WTC11 (cell line): ENCODE measurements around the gene ZNF493. TPM values are rescaled to one million over a fixed set of nuclear protein-coding genes. Genes with fewer than 3 reads are reported as not detected.

Experiments
- ATAC-seq: fragments of 200-7000 bp; cut with Tn5 transposase; 2 replicates; pipeline ENCODE4 v1.10.0; 2021; ENCODE audit warnings: mild to moderate bottlenecking, moderate library complexity
- CTCF ChIA-PET: fragments of 300-600 bp; sonication (Branson Sonifier 250); formaldehyde crosslinking; loops from one replicate; lab custom pipeline; 2021; ENCODE audit warnings: antibody characterized with exemption; lab: Charles Lee
- POLR2A ChIA-PET: fragments of 350-600 bp; sonication (Branson Sonifier 250); formaldehyde crosslinking; loops from one replicate; lab custom pipeline; 2021; ENCODE audit warnings: antibody characterized with exemption; lab: Charles Lee
- DNase-seq: peaks from one replicate; pipeline ENCODE4 v3.0.0; 2021; ENCODE audit warnings: low spot score
- H3K27ac Mint-ChIP-seq: 2 replicates; pipeline ENCODE4 v1.8.0; 2021; ENCODE audit warnings: mixed read lengths
- H3K27me3 Mint-ChIP-seq: 2 replicates; pipeline ENCODE4 v1.8.0; 2021; ENCODE audit warnings: low read depth, mild to moderate bottlenecking, moderate library complexity, mixed read lengths
- H3K36me3 Mint-ChIP-seq: 2 replicates; pipeline ENCODE4 v1.8.0; 2021; ENCODE audit warnings: mixed read lengths
- H3K4me1 Mint-ChIP-seq: 2 replicates; pipeline ENCODE4 v1.8.0; 2022; ENCODE audit warnings: mixed read lengths
- H3K4me3 Mint-ChIP-seq: 2 replicates; pipeline ENCODE4 v1.8.0; 2021; ENCODE audit warnings: mild to moderate bottlenecking, moderate library complexity, mixed read lengths
- H3K9me3 Mint-ChIP-seq: 2 replicates; pipeline ENCODE4 v1.8.0; 2021; ENCODE audit warnings: mixed read lengths
- ATF1 ChIP-seq: sonication (generic); formaldehyde crosslinking; IDR thresholded peaks from 2 replicates; pipeline ENCODE4 v1.8.1; 2023; ENCODE audit warnings: mild to moderate bottlenecking, moderate library complexity, missing genetic modification reagents
- GRHL2 ChIP-seq: fragments of 250-450 bp; sonication (Bioruptor Pico); IDR thresholded peaks from 2 replicates; pipeline ENCODE4 v1.8.0; 2022; ENCODE audit warnings: mild to moderate bottlenecking, moderate library complexity; ENCODE audit not compliant: insufficient replicate concordance, severe bottlenecking
- GTF2I ChIP-seq: fragments of 250-450 bp; sonication (Bioruptor Pico); conservative IDR thresholded peaks from 2 replicates; pipeline ENCODE4 v1.4.0; 2021; ENCODE audit warnings: mild to moderate bottlenecking
- NFATC4 ChIP-seq: fragments of 250-450 bp; sonication (Bioruptor Pico); IDR thresholded peaks from 2 replicates; pipeline ENCODE4 v1.9.0; 2021; ENCODE audit warnings: mild to moderate bottlenecking
- SOX15 ChIP-seq: fragments of 250-450 bp; sonication (Bioruptor Pico); IDR thresholded peaks from 2 replicates; pipeline ENCODE4 v1.9.0; 2021; ENCODE audit warnings: mild to moderate bottlenecking
- TEAD1 ChIP-seq: sonication (generic); formaldehyde crosslinking; IDR thresholded peaks from 2 replicates; pipeline ENCODE4 v1.8.0; 2022; ENCODE audit warnings: mild to moderate bottlenecking, missing genetic modification reagents
- TEAD4 ChIP-seq: sonication (generic); formaldehyde crosslinking; IDR thresholded peaks from 2 replicates; pipeline ENCODE4 v1.8.0; 2022; ENCODE audit warnings: mild to moderate bottlenecking, missing genetic modification reagents
- ZNF138 ChIP-seq: sonication (generic); formaldehyde crosslinking; conservative IDR thresholded peaks from 2 replicates; pipeline ENCODE4 v1.8.1; 2022; ENCODE audit warnings: mild to moderate bottlenecking, moderate library complexity, missing genetic modification reagents
- total RNA-seq: library from RNA; stranded (reverse); gene quantifications from 3 replicates; pipeline ENCODE4 v1.2.3, GENCODE V29; 2021
- TF ChIP-seq, protein P1 (sequence below): sonication (generic); formaldehyde crosslinking; IDR thresholded peaks from 2 replicates; pipeline ENCODE4 v1.8.0; 2023; ENCODE audit warnings: missing genetic modification reagents, mild to moderate bottlenecking, borderline replicate concordance
- TF ChIP-seq, protein P2 (sequence below): sonication (generic); formaldehyde crosslinking; IDR thresholded peaks from 2 replicates; pipeline ENCODE4 v1.8.0; 2022; ENCODE audit warnings: missing genetic modification reagents
- TF ChIP-seq, protein P3 (sequence below): sonication (generic); formaldehyde crosslinking; conservative IDR thresholded peaks from 2 replicates; pipeline ENCODE4 v1.8.1; 2023; ENCODE audit warnings: mild to moderate bottlenecking, low read depth, missing genetic modification reagents, moderate library complexity
- TF ChIP-seq, protein P4 (sequence below): sonication (generic); formaldehyde crosslinking; IDR thresholded peaks from 2 replicates; pipeline ENCODE4 v1.8.0; 2022; ENCODE audit warnings: mild to moderate bottlenecking, missing genetic modification reagents
- TF ChIP-seq, protein P5 (sequence below): sonication (generic); formaldehyde crosslinking; IDR thresholded peaks from 2 replicates; pipeline ENCODE4 v1.8.1; 2023; ENCODE audit warnings: mild to moderate bottlenecking, missing genetic modification reagents
- TF ChIP-seq, protein P6 (sequence below): sonication (generic); formaldehyde crosslinking; IDR thresholded peaks from 2 replicates; pipeline ENCODE4 v1.8.0; 2022; ENCODE audit warnings: mild to moderate bottlenecking, missing genetic modification reagents
- TF ChIP-seq, protein P7 (sequence below): fragments of 250-450 bp; sonication (Bioruptor Pico); IDR thresholded peaks from 2 replicates; pipeline ENCODE4 v1.9.0; 2021; ENCODE audit warnings: mild to moderate bottlenecking
- TF ChIP-seq, protein P8 (sequence below): fragments of 250-450 bp; sonication (Bioruptor Pico); IDR thresholded peaks from 2 replicates; pipeline ENCODE4 v1.9.0; 2021; ENCODE audit warnings: moderate library complexity, mild to moderate bottlenecking, inconsistent platforms, borderline replicate concordance
- TF ChIP-seq, protein P9 (sequence below): sonication (generic); formaldehyde crosslinking; IDR thresholded peaks from 2 replicates; pipeline ENCODE4 v1.8.0; 2022; ENCODE audit warnings: mild to moderate bottlenecking, missing genetic modification reagents

The ZNF493 gene
- total RNA-seq, 1 experiment from 2014 or later, result 22.2 TPM

DNA sequence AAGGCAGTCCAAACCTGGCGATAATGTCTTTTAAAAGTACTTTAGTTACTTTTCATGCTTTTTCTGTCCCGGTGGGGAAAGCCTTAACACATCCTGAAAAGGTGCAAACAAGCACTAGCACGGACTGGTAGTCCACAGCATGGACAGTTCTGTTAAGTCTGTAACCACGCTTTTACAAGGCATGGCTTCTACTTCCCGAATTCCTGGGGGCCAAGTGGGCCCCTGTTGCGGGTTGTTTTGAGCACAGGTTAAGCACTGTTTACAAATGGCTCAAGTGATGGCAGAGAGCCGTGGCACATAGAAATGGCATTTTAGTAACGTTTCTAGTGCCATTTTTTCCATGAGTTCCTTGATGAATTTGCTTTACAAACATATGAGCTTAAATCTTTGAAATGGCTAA lies 37.6 kb downstream of the ZNF493 start:
- Mint-ChIP-seq H3K27ac (no peak overlapping the region), H3K4me1 (peaks cover 3% of the 10 kb centered on the region; the same call in 1 of the 2 replicates), H3K36me3 (peaks cover 15% of the 10 kb centered on the region), H3K27me3 (no peaks in the 10 kb centered on the region), H3K4me3 (no peak overlapping the region), H3K9me3 (peaks cover 41% of the 10 kb centered on the region)
- no peak for DNase-seq
- ATAC-seq, result no peak
- POLR2A ChIA-PET, result interaction anchor here (0.6 to 1.0 kb wide), 2 partner anchors 364 to 418 kb away, joined by 3 read pairs; no protein-coding TSS in a partner anchor
- TF ChIP-seq, protein P1, sequence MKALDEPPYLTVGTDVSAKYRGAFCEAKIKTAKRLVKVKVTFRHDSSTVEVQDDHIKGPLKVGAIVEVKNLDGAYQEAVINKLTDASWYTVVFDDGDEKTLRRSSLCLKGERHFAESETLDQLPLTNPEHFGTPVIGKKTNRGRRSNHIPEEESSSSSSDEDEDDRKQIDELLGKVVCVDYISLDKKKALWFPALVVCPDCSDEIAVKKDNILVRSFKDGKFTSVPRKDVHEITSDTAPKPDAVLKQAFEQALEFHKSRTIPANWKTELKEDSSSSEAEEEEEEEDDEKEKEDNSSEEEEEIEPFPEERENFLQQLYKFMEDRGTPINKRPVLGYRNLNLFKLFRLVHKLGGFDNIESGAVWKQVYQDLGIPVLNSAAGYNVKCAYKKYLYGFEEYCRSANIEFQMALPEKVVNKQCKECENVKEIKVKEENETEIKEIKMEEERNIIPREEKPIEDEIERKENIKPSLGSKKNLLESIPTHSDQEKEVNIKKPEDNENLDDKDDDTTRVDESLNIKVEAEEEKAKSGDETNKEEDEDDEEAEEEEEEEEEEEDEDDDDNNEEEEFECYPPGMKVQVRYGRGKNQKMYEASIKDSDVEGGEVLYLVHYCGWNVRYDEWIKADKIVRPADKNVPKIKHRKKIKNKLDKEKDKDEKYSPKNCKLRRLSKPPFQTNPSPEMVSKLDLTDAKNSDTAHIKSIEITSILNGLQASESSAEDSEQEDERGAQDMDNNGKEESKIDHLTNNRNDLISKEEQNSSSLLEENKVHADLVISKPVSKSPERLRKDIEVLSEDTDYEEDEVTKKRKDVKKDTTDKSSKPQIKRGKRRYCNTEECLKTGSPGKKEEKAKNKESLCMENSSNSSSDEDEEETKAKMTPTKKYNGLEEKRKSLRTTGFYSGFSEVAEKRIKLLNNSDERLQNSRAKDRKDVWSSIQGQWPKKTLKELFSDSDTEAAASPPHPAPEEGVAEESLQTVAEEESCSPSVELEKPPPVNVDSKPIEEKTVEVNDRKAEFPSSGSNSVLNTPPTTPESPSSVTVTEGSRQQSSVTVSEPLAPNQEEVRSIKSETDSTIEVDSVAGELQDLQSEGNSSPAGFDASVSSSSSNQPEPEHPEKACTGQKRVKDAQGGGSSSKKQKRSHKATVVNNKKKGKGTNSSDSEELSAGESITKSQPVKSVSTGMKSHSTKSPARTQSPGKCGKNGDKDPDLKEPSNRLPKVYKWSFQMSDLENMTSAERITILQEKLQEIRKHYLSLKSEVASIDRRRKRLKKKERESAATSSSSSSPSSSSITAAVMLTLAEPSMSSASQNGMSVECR (CRISPR knock-in tag), result no peak
- TF ChIP-seq, protein P2, sequence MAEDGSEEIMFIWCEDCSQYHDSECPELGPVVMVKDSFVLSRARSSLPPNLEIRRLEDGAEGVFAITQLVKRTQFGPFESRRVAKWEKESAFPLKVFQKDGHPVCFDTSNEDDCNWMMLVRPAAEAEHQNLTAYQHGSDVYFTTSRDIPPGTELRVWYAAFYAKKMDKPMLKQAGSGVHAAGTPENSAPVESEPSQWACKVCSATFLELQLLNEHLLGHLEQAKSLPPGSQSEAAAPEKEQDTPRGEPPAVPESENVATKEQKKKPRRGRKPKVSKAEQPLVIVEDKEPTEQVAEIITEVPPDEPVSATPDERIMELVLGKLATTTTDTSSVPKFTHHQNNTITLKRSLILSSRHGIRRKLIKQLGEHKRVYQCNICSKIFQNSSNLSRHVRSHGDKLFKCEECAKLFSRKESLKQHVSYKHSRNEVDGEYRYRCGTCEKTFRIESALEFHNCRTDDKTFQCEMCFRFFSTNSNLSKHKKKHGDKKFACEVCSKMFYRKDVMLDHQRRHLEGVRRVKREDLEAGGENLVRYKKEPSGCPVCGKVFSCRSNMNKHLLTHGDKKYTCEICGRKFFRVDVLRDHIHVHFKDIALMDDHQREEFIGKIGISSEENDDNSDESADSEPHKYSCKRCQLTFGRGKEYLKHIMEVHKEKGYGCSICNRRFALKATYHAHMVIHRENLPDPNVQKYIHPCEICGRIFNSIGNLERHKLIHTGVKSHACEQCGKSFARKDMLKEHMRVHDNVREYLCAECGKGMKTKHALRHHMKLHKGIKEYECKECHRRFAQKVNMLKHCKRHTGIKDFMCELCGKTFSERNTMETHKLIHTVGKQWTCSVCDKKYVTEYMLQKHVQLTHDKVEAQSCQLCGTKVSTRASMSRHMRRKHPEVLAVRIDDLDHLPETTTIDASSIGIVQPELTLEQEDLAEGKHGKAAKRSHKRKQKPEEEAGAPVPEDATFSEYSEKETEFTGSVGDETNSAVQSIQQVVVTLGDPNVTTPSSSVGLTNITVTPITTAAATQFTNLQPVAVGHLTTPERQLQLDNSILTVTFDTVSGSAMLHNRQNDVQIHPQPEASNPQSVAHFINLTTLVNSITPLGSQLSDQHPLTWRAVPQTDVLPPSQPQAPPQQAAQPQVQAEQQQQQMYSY, result no peak
- TF ChIP-seq GTF2I (CRISPR knock-in tag), result no peak
- TF ChIP-seq, protein P3, sequence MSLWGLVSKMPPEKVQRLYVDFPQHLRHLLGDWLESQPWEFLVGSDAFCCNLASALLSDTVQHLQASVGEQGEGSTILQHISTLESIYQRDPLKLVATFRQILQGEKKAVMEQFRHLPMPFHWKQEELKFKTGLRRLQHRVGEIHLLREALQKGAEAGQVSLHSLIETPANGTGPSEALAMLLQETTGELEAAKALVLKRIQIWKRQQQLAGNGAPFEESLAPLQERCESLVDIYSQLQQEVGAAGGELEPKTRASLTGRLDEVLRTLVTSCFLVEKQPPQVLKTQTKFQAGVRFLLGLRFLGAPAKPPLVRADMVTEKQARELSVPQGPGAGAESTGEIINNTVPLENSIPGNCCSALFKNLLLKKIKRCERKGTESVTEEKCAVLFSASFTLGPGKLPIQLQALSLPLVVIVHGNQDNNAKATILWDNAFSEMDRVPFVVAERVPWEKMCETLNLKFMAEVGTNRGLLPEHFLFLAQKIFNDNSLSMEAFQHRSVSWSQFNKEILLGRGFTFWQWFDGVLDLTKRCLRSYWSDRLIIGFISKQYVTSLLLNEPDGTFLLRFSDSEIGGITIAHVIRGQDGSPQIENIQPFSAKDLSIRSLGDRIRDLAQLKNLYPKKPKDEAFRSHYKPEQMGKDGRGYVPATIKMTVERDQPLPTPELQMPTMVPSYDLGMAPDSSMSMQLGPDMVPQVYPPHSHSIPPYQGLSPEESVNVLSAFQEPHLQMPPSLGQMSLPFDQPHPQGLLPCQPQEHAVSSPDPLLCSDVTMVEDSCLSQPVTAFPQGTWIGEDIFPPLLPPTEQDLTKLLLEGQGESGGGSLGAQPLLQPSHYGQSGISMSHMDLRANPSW (CRISPR knock-in tag), result no peak
- no peak for TF ChIP-seq TEAD4 (CRISPR knock-in tag)
- TF ChIP-seq, protein P4, sequence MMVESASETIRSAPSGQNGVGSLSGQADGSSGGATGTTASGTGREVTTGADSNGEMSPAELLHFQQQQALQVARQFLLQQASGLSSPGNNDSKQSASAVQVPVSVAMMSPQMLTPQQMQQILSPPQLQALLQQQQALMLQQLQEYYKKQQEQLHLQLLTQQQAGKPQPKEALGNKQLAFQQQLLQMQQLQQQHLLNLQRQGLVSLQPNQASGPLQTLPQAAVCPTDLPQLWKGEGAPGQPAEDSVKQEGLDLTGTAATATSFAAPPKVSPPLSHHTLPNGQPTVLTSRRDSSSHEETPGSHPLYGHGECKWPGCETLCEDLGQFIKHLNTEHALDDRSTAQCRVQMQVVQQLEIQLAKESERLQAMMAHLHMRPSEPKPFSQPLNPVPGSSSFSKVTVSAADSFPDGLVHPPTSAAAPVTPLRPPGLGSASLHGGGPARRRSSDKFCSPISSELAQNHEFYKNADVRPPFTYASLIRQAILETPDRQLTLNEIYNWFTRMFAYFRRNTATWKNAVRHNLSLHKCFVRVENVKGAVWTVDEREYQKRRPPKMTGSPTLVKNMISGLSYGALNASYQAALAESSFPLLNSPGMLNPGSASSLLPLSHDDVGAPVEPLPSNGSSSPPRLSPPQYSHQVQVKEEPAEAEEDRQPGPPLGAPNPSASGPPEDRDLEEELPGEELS (CRISPR knock-in tag), result no peak
- TF ChIP-seq, protein P5, sequence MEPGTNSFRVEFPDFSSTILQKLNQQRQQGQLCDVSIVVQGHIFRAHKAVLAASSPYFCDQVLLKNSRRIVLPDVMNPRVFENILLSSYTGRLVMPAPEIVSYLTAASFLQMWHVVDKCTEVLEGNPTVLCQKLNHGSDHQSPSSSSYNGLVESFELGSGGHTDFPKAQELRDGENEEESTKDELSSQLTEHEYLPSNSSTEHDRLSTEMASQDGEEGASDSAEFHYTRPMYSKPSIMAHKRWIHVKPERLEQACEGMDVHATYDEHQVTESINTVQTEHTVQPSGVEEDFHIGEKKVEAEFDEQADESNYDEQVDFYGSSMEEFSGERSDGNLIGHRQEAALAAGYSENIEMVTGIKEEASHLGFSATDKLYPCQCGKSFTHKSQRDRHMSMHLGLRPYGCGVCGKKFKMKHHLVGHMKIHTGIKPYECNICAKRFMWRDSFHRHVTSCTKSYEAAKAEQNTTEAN, result no peak
- CTCF ChIA-PET, result interaction anchor here (1.1 to 2.6 kb wide), 3 partner anchors 35 to 106 kb away, joined by 3 to 9 read pairs (median 5); partner anchors contain the start of gene ZNF708

DNA sequence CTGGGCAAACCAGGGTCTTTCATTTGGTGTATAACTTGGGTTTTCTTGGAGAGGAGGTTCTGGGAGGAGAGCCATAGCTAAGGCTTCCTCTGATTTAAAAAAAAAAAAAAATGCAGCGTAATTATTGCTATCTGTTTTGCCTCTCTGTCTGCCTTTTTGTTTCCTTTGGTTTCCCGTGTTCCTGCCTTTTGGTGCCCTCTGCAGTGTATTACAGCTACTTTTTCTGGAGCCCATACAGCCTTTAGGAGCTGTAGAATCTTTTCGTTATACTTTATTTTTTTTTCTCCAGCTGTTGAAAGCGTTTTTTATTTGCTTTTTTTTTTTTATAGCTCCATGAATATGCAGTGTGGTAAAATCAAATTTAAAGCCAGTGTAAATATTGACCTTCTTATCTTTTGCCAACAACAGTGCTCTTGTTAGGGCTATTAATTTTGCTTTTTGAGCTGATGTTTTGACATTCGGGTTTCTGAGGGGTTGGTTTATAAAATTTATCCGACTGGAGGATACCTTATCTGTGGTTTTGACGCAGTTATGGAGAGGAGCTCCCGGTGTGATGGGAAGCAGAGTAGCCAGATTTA lies 38.1 kb downstream of the ZNF493 start:
- ATAC-seq, result no peak
- DNase-seq, result no peak
- POLR2A ChIA-PET, result interaction anchor here (0.6 to 1.0 kb wide), 3 partner anchors 38 to 417 kb away, joined by 3 to 8 read pairs (median 3); partner anchors contain the start of gene ZNF493
- no peak for TF ChIP-seq GRHL2 (CRISPR knock-in tag)
- no peak for TF ChIP-seq SOX15 (CRISPR knock-in tag)
- TF ChIP-seq, protein P6, sequence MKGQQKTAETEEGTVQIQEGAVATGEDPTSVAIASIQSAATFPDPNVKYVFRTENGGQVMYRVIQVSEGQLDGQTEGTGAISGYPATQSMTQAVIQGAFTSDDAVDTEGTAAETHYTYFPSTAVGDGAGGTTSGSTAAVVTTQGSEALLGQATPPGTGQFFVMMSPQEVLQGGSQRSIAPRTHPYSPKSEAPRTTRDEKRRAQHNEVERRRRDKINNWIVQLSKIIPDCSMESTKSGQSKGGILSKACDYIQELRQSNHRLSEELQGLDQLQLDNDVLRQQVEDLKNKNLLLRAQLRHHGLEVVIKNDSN, result no peak
- TF ChIP-seq ATF1 (CRISPR knock-in tag), result no peak
- TF ChIP-seq, protein P7, sequence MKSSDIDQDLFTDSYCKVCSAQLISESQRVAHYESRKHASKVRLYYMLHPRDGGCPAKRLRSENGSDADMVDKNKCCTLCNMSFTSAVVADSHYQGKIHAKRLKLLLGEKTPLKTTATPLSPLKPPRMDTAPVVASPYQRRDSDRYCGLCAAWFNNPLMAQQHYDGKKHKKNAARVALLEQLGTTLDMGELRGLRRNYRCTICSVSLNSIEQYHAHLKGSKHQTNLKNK (CRISPR knock-in tag), result no peak
- TF ChIP-seq, protein P8, sequence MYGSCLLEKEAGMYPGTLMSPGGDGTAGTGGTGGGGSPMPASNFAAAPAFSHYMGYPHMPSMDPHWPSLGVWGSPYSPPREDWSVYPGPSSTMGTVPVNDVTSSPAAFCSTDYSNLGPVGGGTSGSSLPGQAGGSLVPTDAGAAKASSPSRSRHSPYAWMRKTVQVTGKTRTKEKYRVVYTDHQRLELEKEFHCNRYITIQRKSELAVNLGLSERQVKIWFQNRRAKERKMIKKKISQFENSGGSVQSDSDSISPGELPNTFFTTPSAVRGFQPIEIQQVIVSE (CRISPR knock-in tag), result no peak
- TF ChIP-seq, protein P9, sequence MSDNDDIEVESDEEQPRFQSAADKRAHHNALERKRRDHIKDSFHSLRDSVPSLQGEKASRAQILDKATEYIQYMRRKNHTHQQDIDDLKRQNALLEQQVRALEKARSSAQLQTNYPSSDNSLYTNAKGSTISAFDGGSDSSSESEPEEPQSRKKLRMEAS, result no peak
- TF ChIP-seq TEAD1 (CRISPR knock-in tag), result no peak
- no peak for TF ChIP-seq NFATC4 (CRISPR knock-in tag)
- TF ChIP-seq ZNF138, result no peak

More for the DNA sequence above, 38.1 kb downstream of the ZNF493 start:
- Mint-ChIP-seq H3K9me3 (peaks cover 41% of the 10 kb centered on the region), H3K27me3 (no peaks in the 10 kb centered on the region), H3K4me1 (peaks cover 9% of the 10 kb centered on the region), H3K36me3 (peaks cover 20% of the 10 kb centered on the region), H3K27ac (no peak overlapping the region), H3K4me3 (no peak overlapping the region)
- CTCF ChIA-PET, result interaction anchor here (1.1 to 2.6 kb wide), 3 partner anchors 34 to 106 kb away, joined by 3 to 9 read pairs (median 5); partner anchors contain the start of gene ZNF708
